ENCODE data around the gene TMEM39B. TPM values are rescaled to one million over a fixed set of nuclear protein-coding genes. Genes with fewer than 3 reads are reported as not detected.
"Not testable (repeated sequence)": the region's sequence is repeated elsewhere in the genome, so short reads cannot be mapped to it uniquely, and the experiment has no call there.

TMEM39B gene
- total RNA-seq, 4 donors from 2014 or later = 0.88 to 22.4 (median 3.6) TPM

DNA sequence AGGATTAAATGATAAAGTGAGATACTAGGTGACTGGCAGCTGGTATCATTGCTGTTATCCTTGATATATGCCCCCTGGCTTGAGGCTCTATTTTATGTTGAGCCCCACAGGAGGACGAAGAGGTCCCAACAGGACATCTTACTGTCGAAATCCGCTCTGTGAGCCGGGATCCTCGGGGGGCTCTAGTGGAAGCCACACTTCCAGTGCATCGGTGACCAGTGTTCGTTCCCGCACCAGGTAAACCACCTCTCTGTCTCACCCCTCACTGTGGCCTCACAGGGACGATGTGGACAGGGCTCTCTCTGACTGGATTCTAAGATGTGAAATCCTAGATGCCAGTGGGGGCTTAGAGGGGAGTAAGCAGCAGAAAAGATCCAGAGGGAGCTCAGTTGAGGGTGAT, 2.1 kb downstream of the TMEM39B start:
- Histone ChIP-seq H3K36me3 (no peaks in the 10 kb centered on the region), H3K4me1 (no peaks in the 10 kb centered on the region), H3K4me3 (no peak overlapping the region), H3K27me3 (no peaks in the 10 kb centered on the region), H3K27ac (no peak overlapping the region), H3K9me3 (no peaks in the 10 kb centered on the region)
- TF ChIP-seq, protein P1, sequence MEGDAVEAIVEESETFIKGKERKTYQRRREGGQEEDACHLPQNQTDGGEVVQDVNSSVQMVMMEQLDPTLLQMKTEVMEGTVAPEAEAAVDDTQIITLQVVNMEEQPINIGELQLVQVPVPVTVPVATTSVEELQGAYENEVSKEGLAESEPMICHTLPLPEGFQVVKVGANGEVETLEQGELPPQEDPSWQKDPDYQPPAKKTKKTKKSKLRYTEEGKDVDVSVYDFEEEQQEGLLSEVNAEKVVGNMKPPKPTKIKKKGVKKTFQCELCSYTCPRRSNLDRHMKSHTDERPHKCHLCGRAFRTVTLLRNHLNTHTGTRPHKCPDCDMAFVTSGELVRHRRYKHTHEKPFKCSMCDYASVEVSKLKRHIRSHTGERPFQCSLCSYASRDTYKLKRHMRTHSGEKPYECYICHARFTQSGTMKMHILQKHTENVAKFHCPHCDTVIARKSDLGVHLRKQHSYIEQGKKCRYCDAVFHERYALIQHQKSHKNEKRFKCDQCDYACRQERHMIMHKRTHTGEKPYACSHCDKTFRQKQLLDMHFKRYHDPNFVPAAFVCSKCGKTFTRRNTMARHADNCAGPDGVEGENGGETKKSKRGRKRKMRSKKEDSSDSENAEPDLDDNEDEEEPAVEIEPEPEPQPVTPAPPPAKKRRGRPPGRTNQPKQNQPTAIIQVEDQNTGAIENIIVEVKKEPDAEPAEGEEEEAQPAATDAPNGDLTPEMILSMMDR (IDR thresholded peaks at IDR 0.05) = no peak
- intact Hi-C loops (cut with DNase I; ENCODE audit: low total_unique reads) = no loop called here
- DNase-seq = no peak

DNA sequence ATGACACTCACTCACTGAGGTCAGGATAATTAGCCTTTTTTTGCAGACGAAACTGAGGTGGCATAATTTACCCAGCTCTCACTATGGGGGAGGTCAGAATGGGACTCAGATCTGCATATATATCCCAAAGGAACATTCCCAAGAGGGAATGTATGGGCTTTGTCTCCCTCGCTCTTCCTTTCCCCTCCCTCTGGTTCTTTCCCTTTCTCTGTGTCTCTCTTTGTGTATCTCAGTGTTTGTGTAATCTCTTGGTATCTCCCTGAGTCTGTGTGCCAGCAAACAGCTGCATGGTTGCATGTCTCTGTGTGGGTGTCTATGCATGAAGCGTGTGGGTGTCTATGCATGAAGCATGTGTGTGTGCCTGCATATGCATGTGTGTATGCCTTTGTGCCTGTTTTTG, 4.7 kb downstream of the TMEM39B start:
- no peak for DNase-seq
- H3K27me3 ChIP-seq = no peaks in the 10 kb centered on the region
- H3K27ac ChIP-seq = no peak overlapping the region
- H3K4me1 ChIP-seq = no peaks in the 10 kb centered on the region
- TF ChIP-seq, protein P1 (IDR thresholded peaks at IDR 0.05) = no peak
- TF ChIP-seq POLR2A (IDR thresholded peaks at IDR 0.05) = no peak
- intact Hi-C loops (cut with DNase I; ENCODE audit: low total_unique reads) = no loop called here
- no peak overlapping the region for H3K4me3 ChIP-seq
- no peaks in the 10 kb centered on the region for H3K36me3 ChIP-seq
- H3K9me3 ChIP-seq = no peaks in the 10 kb centered on the region

DNA sequence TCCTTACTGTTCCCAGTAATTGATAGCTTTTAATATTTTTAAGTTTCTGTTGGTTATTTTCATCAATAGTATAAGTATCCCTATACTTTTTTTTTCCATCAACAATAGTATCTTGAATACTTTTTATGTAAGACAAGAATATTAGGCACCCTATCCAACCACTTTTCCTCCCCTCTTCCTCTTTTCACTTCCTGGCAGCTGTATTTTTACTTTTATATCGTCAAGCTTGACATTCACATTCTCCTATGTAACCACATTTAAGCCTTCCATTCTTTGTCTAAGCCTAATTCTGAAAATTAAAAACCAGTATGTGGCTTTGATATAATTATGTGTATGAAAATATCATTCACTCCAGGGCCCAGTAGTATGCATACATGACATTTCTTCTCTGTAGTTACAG, 9.3 kb downstream of the TMEM39B start:
- Histone ChIP-seq H3K36me3 (no peaks in the 10 kb centered on the region), H3K9me3 (no peaks in the 10 kb centered on the region), H3K4me3 (no peak overlapping the region), H3K27ac (no peak overlapping the region), H3K27me3 (no peaks in the 10 kb centered on the region), H3K4me1 (no peaks in the 10 kb centered on the region)
- intact Hi-C loops (cut with DNase I; ENCODE audit: low total_unique reads) = no loop called here
- TF ChIP-seq, protein P1 (IDR thresholded peaks at IDR 0.05) = no peak
- TF ChIP-seq POLR2A (IDR thresholded peaks at IDR 0.05) = no peak
- no peak for DNase-seq

DNA sequence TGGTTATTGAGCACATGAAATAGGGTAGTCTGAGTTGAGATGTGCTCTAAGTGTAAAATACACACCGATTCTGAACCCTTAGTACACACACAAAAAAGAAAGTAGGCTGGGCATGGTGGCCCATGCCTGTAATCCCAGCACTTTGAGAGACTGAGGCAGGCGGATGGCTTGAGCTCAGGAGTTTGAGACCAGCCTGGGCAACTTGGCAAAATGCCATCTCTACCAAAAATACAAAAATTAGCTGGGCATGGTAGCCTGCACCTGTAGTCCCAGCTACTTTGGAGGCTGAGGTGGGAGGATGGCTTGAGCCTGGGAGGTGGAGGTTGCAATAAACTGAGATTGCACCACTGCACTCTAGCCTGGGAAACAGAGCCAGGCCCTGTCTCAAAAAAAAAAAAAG, 13.6 kb downstream of the TMEM39B start:
- H3K4me3 ChIP-seq; H3K4me1 ChIP-seq; DNase-seq; H3K27ac ChIP-seq; H3K27me3 ChIP-seq; H3K36me3 ChIP-seq; intact Hi-C loops (cut with DNase I; ENCODE audit: low total_unique reads); H3K9me3 ChIP-seq: not testable (repeated sequence)

DNA sequence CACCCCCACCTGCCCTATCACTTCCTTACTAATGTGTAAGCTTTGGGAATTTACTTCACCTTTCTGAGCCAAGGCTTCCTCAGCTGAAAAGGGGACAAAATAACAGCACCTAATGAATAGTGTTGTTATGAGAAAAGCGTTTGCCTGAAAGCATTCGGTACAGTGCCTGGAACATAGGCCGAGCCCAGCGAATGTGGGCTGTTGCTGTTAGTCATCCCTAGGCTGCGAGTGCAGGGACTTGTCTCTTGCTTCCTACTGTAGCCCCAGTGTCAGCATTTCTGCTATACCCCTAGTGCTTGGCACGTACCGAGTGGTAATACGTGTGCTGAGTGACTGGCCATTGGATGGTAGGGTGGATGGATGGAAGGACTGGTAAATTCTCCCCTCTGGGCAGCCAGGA, 18.4 kb downstream of the TMEM39B start:
- H3K4me3 ChIP-seq = no peak overlapping the region
- TF ChIP-seq, protein P1 (IDR thresholded peaks at IDR 0.05) = no peak
- TF ChIP-seq POLR2A (IDR thresholded peaks at IDR 0.05) = no peak
- no peak for DNase-seq
- H3K27ac ChIP-seq = no peak overlapping the region
- H3K36me3 ChIP-seq = no peaks in the 10 kb centered on the region
- intact Hi-C loops (cut with DNase I; ENCODE audit: low total_unique reads) = no loop called here
- no peaks in the 10 kb centered on the region for H3K4me1 ChIP-seq
- H3K27me3 ChIP-seq = no peaks in the 10 kb centered on the region
- no peaks in the 10 kb centered on the region for H3K9me3 ChIP-seq

DNA sequence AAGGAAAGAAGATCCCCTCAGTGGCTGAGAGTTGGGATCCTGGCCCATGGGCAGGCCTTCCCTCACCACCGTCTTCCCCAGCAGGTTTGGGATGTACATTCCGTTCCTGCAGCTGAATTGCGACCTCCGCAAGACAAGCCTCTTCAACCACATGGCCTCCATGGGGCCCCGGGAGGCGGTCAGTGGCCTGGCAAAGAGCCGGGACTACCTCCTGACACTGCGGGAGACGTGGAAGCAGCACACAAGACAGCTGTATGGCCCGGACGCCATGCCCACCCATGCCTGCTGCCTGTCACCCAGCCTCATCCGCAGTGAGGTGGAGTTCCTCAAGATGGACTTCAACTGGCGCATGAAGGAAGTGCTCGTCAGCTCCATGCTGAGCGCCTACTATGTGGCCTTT, 18.9 kb downstream of the TMEM39B start:
- Histone ChIP-seq H3K27me3 (no peaks in the 10 kb centered on the region), H3K27ac (no peak overlapping the region), H3K36me3 (no peaks in the 10 kb centered on the region), H3K4me3 (no peak overlapping the region), H3K4me1 (no peaks in the 10 kb centered on the region), H3K9me3 (no peaks in the 10 kb centered on the region)
- TF ChIP-seq, protein P1 (IDR thresholded peaks at IDR 0.05) = no peak
- TF ChIP-seq POLR2A (IDR thresholded peaks at IDR 0.05) = no peak
- intact Hi-C loops (cut with DNase I; ENCODE audit: low total_unique reads) = no loop called here
- DNase-seq = no peak

Data from uterus (tissue), 4 donors.